Neutrophil (primary cell): Measurements from ENCODE around the gene AGRN.

Experiments
- H3K27ac ChIP-seq: fragments of 200-600 bp; sonication (generic); 2 replicates; pipeline ENCODE4 v1.5.1; 2016; ENCODE audit warnings: mild to moderate bottlenecking, moderate library complexity
- H3K27me3 ChIP-seq: fragments of 200-600 bp; sonication (generic); 2 replicates; pipeline ENCODE4 v1.6.0; 2016; ENCODE audit warnings: mild to moderate bottlenecking
- H3K36me3 ChIP-seq: fragments of 200-600 bp; sonication (generic); 2 replicates; pipeline ENCODE4 v1.5.1; 2017
- H3K4me1 ChIP-seq, 2 experiments: fragments of 200-600 bp in 1 of 2; sonication (generic) in 1 of 2; 1 replicate in 1 of 2; 2 replicates in 1 of 2; pipeline versions ENCODE4 v1.5.1 to v1.6.1; 2013 to 2016; ENCODE audit warnings: low read depth in 1 of 2, low read length in 1 of 2, mild to moderate bottlenecking in 1 of 2, moderate library complexity in 1 of 2; ENCODE audit not compliant: control insufficient read depth in 1 of 2, insufficient read depth in 1 of 2
- H3K4me3 ChIP-seq, 2 experiments: fragments of 200-600 bp in 1 of 2; sonication (generic) in 1 of 2; 1 replicate in 1 of 2; 2 replicates in 1 of 2; pipeline ENCODE4 v1.5.1; 2013 to 2016; ENCODE audit warnings: low read depth in 1 of 2, low read length in 1 of 2, mild to moderate bottlenecking in 1 of 2, moderate library complexity in 1 of 2
- H3K9me3 ChIP-seq: fragments of 200-600 bp; sonication (generic); 2 replicates; pipeline ENCODE4 v1.5.1; 2016
- CTCF ChIP-seq: fragments of 200-600 bp; sonication (generic); IDR thresholded peaks from 2 replicates; pipeline ENCODE4 v1.5.1; 2016; ENCODE audit warnings: antibody characterized with exemption

Gene AGRN

GRCh38 chr1:1050577-1051052 is 30.7 kb downstream of the AGRN start:
- Histone ChIP-seq H3K27me3 (peaks cover 4% of the 10 kb centered on the region), H3K36me3 (no peaks in the 10 kb centered on the region), H3K4me3 (no peak overlapping the region), H3K27ac (no peak overlapping the region), H3K9me3 (no peaks in the 10 kb centered on the region), H3K4me1 (no peaks in the 10 kb centered on the region)
- no peak for TF ChIP-seq CTCF

- Histone ChIP-seq H3K36me3 (no peaks in the 10 kb centered on the region), H3K27me3 (peaks cover 8% of the 10 kb centered on the region), H3K4me3 (no peak overlapping the region), H3K27ac (no peak overlapping the region), H3K9me3 (no peaks in the 10 kb centered on the region), H3K4me1 (no peaks in the 10 kb centered on the region)
- no peak for TF ChIP-seq CTCF
Observed at GRCh38 chr1:1051127-1051810, 31.3 kb downstream of the AGRN start.

- H3K4me1 ChIP-seq: no peaks in the 10 kb centered on the region
- no peaks in the 10 kb centered on the region for H3K36me3 ChIP-seq
- no peak for TF ChIP-seq CTCF
- no peak overlapping the region for H3K4me3 ChIP-seq
- no peak overlapping the region for H3K27ac ChIP-seq
- H3K27me3 ChIP-seq: peaks cover 14% of the 10 kb centered on the region
- H3K9me3 ChIP-seq: no peaks in the 10 kb centered on the region
Observed at GRCh38 chr1:1052003-1052840, 32.3 kb downstream of the AGRN start.

GRCh38 chr1:1053022-1053421 is 33.1 kb downstream of the AGRN start:
- TF ChIP-seq CTCF: no peak
- no peak overlapping the region for H3K27ac ChIP-seq
- no peaks in the 10 kb centered on the region for H3K36me3 ChIP-seq
- no peak overlapping the region for H3K4me3 ChIP-seq
- H3K4me1 ChIP-seq: no peaks in the 10 kb centered on the region
- peaks cover 22% of the 10 kb centered on the region for H3K27me3 ChIP-seq
- H3K9me3 ChIP-seq: no peaks in the 10 kb centered on the region

- H3K27ac ChIP-seq: no peak overlapping the region
- H3K4me3 ChIP-seq: no peak overlapping the region
- H3K27me3 ChIP-seq: peaks cover 28% of the 10 kb centered on the region
- no peaks in the 10 kb centered on the region for H3K4me1 ChIP-seq
- no peak for TF ChIP-seq CTCF
- H3K9me3 ChIP-seq: no peaks in the 10 kb centered on the region
- H3K36me3 ChIP-seq: no peaks in the 10 kb centered on the region
Observed at GRCh38 chr1:1053682-1054081, 33.8 kb downstream of the AGRN start.
